NCI-H82 treated with DMSO at 0.1 percent for 48 hours (cell line): ENCODE measurements around the gene MYOZ3.

Experiments
- DNase-seq: peaks from one replicate; lab custom pipeline; 2025; ENCODE audit not compliant: unreplicated experiment; lab: John Stamatoyannopoulos, UW

The MYOZ3 gene

GRCh38 chr5:150626853-150627276 is 34.2 kb upstream of the MYOZ3 start:
- no peak for DNase-seq

- no peak for DNase-seq
Observed at GRCh38 chr5:150627731-150628545, 33.1 kb upstream of the MYOZ3 start.

GRCh38 chr5:150628936-150629485 is 32.0 kb upstream of the MYOZ3 start:
- DNase-seq: no peak

- DNase-seq: no peak
Observed at GRCh38 chr5:150630016-150630415, 31.0 kb upstream of the MYOZ3 start.

GRCh38 chr5:150630461-150631325 is 30.4 kb upstream of the MYOZ3 start:
- DNase-seq: no peak

- DNase-seq: no peak
Observed at GRCh38 chr5:150631326-150631701, 29.7 kb upstream of the MYOZ3 start.

- peak; percentile 31 for DNase-seq
Observed at GRCh38 chr5:150632305-150633160, 28.5 kb upstream of the MYOZ3 start.

- no peak for DNase-seq
Observed at GRCh38 chr5:150633429-150633828, 27.6 kb upstream of the MYOZ3 start.

- DNase-seq: no peak
Observed at GRCh38 chr5:150636391-150637244, 24.4 kb upstream of the MYOZ3 start.

- no peak for DNase-seq
Observed at GRCh38 chr5:150637245-150638052, 23.6 kb upstream of the MYOZ3 start.

GRCh38 chr5:150638053-150638444 is 23.0 kb upstream of the MYOZ3 start:
- no peak for DNase-seq

- DNase-seq: no peak
Observed at GRCh38 chr5:150638488-150639376, 22.3 kb upstream of the MYOZ3 start.

GRCh38 chr5:150639377-150639692 is 21.7 kb upstream of the MYOZ3 start:
- DNase-seq: no peak

- DNase-seq: no peak
Observed at GRCh38 chr5:150639751-150640150, 21.3 kb upstream of the MYOZ3 start.

GRCh38 chr5:150640311-150641005 is 20.6 kb upstream of the MYOZ3 start, which contains the start of gene SYNPO:
SYNPO (plus strand) TSS chr5:150640660; CDS start chr5:150648276, 7,616 bp downstream.
- no peak for DNase-seq

GRCh38 chr5:150641006-150641570 is 20.0 kb upstream of the MYOZ3 start:
- no peak for DNase-seq
